RWPE1 (cell line): ENCODE results near the gene CELF3.

Source experiments
- CTCF ChIA-PET: fragments of 350-600 bp; sonication (Branson Sonifier 250); formaldehyde crosslinking; extraction: SDS; loops from one replicate; lab custom pipeline; 2021; lab: Yijun Ruan, JAX
- POLR2A ChIA-PET: fragments of 400-600 bp; formaldehyde crosslinking; extraction: SDS; loops from one replicate; lab custom pipeline; 2020; ENCODE audit warnings: antibody characterized with exemption; ENCODE audit not compliant: low non-redundant PET; lab: Yijun Ruan, JAX
- DNase-seq: peaks from one replicate; pipeline ENCODE4 v3.0.0; 2012; ENCODE audit warnings: low spot score
- H3K27ac ChIP-seq: fragments of 450-650 bp; 2 replicates; pipeline ENCODE4 v1.5.1; 2017
- TF ChIP-seq, protein P1 (sequence below): fragments of 450-650 bp; conservative IDR thresholded peaks from 2 replicates; pipeline ENCODE4 v1.5.1; 2017; ENCODE audit warnings: low read depth, mild to moderate bottlenecking

The CELF3 gene

DNA sequence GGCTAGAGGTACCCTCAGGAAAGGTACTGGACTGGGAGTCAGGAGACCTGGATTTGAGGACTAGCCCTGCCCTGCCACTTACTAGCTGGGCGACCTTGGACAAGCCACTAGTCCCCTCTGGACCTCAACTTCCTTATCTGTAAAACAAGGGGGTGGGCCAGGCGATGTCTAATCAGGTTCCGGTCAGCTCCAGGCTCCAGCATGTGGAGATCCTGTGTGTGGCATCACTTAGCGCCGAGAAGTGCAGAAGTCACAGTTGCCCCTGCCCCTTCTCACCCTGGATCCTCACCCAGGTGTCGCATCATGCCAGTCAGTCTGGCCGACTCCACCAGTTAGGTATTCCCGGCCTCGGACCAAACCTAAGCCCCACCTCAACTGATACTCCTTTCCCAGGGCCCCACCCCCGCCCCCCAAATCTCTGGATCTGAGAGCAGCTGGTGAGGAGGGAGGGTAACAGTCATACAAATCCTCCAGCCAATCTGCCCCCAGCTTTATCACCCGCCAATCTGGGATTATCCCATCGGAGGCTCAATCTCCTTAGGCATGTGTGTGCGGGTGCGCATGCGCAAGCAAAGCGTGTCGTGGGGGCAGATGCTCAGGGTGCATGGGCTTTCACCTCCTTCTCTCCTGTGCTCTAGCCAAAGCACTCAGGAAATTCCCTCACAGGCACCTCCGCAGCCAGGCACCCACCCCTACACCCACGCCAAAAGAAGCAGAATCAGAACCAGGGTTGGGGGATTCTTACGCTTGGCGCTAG is 5.4 kb downstream of the CELF3 start:
- ChIA-PET POLR2A (no interaction called here), CTCF (no interaction called here)
- TF ChIP-seq, protein P1, sequence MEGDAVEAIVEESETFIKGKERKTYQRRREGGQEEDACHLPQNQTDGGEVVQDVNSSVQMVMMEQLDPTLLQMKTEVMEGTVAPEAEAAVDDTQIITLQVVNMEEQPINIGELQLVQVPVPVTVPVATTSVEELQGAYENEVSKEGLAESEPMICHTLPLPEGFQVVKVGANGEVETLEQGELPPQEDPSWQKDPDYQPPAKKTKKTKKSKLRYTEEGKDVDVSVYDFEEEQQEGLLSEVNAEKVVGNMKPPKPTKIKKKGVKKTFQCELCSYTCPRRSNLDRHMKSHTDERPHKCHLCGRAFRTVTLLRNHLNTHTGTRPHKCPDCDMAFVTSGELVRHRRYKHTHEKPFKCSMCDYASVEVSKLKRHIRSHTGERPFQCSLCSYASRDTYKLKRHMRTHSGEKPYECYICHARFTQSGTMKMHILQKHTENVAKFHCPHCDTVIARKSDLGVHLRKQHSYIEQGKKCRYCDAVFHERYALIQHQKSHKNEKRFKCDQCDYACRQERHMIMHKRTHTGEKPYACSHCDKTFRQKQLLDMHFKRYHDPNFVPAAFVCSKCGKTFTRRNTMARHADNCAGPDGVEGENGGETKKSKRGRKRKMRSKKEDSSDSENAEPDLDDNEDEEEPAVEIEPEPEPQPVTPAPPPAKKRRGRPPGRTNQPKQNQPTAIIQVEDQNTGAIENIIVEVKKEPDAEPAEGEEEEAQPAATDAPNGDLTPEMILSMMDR = no peak

DNA sequence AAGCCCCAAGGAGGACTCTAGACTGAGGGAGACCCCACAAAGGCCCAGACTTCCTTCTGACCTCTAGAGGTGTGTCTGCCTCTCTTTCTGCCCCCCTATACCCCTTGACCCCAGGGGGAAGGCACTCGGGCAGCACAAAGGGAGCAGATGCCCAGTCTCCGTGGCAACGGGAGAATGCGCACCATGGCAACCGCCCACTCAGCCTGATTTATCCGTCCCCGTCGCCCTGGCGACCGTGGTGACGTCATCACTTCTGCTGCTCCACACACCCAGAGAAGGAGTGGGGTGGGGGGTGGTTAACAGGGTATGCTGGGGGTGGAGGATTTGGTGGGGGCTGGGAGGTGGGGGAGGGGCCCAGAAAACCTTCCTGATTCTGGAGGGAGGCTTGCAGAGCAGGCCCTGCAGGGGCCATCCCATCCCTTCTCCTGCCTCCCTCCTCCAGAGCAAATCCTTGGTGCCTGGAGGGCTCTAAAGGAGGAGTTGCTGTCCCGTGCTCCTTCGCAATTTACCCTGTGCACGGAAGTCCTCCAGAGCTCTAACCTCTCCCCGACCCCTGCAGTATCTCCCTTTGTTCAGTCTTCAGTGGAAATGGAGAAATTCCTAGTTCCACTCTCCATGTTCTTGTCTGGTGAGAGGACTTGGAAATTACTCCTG is 6.3 kb downstream of the CELF3 start:
- TF ChIP-seq, protein P1 = no peak
- no peak for DNase-seq
- no peak overlapping the region for H3K27ac ChIP-seq
- ChIA-PET CTCF (no interaction called here), POLR2A (no interaction called here)

More for the DNA sequence above, 5.4 kb downstream of the CELF3 start:
- no peak overlapping the region for H3K27ac ChIP-seq
- DNase-seq = no peak

DNA sequence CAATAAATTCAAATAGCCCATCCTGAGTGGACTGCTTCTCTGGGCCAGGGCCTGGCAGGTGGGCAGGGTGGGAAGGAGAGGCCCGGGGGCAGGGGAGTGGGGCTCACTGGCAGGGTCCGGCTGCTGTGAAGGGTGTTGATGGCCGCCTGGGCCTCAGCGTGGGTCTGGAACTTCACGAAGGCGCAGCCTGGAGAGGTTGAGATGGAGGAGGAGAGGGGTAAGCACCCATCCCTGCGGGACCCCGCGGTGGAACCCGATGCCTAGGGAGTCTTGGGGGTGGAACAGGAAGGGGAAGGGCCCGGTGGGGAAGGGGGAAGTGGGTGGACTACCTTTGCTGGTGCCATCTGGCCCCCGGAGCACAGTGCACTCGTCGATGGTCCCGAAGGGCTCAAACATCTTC is 7.7 kb downstream of the CELF3 start:
- POLR2A ChIA-PET = no interaction called here

DNA sequence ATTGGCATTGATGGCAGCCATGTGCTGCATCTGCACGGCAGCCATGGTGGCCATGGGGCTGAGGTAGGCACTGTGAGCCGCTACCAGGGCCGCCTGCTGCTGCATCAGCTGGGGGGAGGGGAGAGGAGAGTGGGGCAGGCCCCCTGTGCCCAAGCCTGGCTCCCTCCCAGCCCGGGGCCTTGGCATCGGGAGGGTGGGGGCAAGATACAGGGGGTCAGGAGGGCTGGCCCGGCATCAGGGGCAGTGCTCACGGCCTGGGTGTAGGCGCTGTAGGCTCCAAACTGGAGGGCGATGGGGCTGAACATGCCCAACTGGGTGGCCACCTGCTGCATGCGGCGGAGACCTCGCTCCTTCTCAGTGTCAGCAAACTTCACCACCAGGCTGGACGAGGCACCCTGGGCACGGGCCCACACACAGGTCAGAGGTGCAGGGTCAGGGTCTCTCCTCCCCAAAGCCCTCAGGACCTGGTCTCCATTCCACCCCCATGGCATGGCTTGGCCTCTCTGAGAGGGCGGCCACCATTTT is 9.0 kb downstream of the CELF3 start:
- CTCF ChIA-PET = no interaction called here
- POLR2A ChIA-PET = interaction anchor here (0.6 kb wide), 1 partner anchor 12 kb away, joined by 6 read pairs; no protein-coding TSS in a partner anchor
- DNase-seq = no peak
- no peak overlapping the region for H3K27ac ChIP-seq
- TF ChIP-seq, protein P1 = no peak

More for the DNA sequence above, 7.7 kb downstream of the CELF3 start:
- no peak overlapping the region for H3K27ac ChIP-seq
- TF ChIP-seq, protein P1 = no peak
- DNase-seq = no peak
- CTCF ChIA-PET = no interaction called here

DNA sequence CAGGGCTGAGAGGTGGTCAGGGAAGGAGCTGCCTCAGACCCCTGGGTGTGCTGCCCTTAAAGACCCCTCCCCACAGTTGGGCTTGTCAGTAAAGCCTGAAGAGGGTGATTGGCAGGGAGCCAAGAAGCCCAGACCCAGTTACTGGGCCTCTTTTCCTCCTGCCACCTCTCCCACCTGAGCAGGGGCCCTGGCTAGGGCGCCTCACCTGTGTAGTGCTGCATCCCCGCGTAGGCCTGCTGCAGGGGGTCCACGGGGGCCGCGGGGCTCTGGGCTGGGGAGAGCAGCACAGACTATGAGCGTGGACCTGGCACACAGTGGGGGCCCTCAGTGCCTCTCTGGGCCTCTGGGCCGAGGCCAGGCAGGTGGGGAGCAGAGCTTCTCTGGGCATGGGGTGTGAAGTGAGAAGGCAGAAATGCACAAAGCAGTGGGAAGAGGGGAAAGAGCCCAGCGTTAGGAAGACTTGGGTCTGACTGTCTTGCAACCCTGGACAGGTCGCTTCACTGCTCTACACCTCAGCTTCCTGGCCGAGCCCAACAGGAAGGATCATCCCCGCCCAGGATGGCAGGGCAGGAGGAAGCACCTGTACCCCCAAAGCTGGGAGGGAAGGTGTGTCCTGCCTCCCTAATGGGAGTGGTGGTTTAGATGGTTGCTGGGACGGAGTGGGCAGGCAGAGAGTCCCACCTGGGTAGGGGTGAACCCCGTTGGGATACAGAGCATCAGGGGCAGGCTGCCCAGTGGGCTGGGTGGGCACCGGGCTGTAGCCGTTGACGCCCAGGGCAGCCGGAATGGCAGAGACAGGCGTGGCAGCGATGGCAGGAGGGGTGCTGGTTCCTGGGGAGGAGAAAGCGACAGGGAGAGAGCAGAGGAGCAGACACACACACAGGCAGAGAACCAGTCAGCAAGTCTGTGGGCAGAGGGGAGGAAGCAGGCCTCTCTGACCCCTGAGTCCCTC is 9.9 kb downstream of the CELF3 start:
- TF ChIP-seq, protein P1 = no peak
- no peak overlapping the region for H3K27ac ChIP-seq
- ChIA-PET CTCF (interaction anchor here (0.6 to 1.0 kb wide), 4 partner anchors 34 to 398 kb away, joined by 3 to 4 read pairs (median 4); partner anchors contain the start of gene TDRKH), POLR2A (interaction anchor here (0.6 kb wide), 1 partner anchor 11 kb away, joined by 6 read pairs; no protein-coding TSS in a partner anchor)
- no peak for DNase-seq
